ENCODE data around the gene CHRNA4. TPM values are rescaled to one million over a fixed set of nuclear protein-coding genes. Genes with fewer than 3 reads are reported as not detected.
"Not testable (repeated sequence)": the region's sequence is repeated elsewhere in the genome, so short reads cannot be mapped to it uniquely, and the experiment has no call there.

The CHRNA4 gene
- total RNA-seq, 4 donors from 2014 or later: 0.13 TPM; not detected in 3

- 72 to 81% methylated on average over 11 to 12 of the region's 35 CpGs for WGBS, 2 donors
- no peak for DNase-seq (ENCODE audit: low spot score in 2 of 2)
These were observed 54.2 kb downstream of the CHRNA4 start for GRCh38 chr20:63306673-63307537.

GRCh38 chr20:63305933-63306672 is 55.0 kb downstream of the CHRNA4 start:
- intact Hi-C loops (cut with DNase I; ENCODE audit: low total_unique reads); DNase-seq (ENCODE audit: low spot score in 2 of 2); H3K4me3 ChIP-seq (ENCODE audit: low read depth, poor library complexity, severe bottlenecking): not testable (repeated sequence)
- WGBS, 2 donors: 76 to 92% methylated on average over 17 to 24 of the region's 30 CpGs

More at GRCh38 chr20:63306673-63307537, 54.2 kb downstream of the CHRNA4 start:
- no peak overlapping the region for H3K4me3 ChIP-seq (ENCODE audit: low read depth, poor library complexity, severe bottlenecking)
- intact Hi-C loops (cut with DNase I; ENCODE audit: low total_unique reads): no loop called here
- TF ChIP-seq, protein P1, sequence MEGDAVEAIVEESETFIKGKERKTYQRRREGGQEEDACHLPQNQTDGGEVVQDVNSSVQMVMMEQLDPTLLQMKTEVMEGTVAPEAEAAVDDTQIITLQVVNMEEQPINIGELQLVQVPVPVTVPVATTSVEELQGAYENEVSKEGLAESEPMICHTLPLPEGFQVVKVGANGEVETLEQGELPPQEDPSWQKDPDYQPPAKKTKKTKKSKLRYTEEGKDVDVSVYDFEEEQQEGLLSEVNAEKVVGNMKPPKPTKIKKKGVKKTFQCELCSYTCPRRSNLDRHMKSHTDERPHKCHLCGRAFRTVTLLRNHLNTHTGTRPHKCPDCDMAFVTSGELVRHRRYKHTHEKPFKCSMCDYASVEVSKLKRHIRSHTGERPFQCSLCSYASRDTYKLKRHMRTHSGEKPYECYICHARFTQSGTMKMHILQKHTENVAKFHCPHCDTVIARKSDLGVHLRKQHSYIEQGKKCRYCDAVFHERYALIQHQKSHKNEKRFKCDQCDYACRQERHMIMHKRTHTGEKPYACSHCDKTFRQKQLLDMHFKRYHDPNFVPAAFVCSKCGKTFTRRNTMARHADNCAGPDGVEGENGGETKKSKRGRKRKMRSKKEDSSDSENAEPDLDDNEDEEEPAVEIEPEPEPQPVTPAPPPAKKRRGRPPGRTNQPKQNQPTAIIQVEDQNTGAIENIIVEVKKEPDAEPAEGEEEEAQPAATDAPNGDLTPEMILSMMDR (IDR thresholded peaks at IDR 0.05): no peak
- TF ChIP-seq POLR2A (IDR thresholded peaks at IDR 0.05): no peak

DNA sequence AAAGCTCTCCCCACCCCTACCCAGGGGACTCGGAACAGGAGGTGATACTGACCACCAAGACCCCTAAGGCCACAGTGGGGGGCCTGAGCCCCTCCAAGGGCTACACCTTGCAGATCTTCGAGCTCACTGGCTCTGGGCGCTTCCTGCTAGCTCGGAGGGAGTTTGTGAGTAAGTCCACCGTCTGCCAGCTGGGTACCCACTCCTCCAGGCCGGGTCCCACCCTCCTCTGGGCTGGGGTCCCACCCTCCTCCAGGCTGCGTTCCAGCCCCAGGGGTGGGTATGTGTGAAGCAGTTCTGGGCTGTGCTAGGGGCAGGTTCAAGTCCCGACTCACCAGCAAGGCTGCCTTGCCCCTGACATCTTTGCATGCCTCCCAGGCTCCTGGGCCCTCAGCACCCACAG is 55.8 kb downstream of the CHRNA4 start:
- intact Hi-C loops (cut with DNase I; ENCODE audit: low total_unique reads): no loop called here
- TF ChIP-seq POLR2A (IDR thresholded peaks at IDR 0.05): no peak
- TF ChIP-seq, protein P1 (IDR thresholded peaks at IDR 0.05): no peak
- 48 to 62% methylated on average over 7 of the region's 8 CpGs for WGBS, 2 donors
- H3K4me3 ChIP-seq (ENCODE audit: low read depth, poor library complexity, severe bottlenecking): no peak overlapping the region
- no peak for DNase-seq (ENCODE audit: low spot score in 2 of 2)

GRCh38 chr20:63303095-63303666 is 58.0 kb downstream of the CHRNA4 start:
- no peak for TF ChIP-seq POLR2A (IDR thresholded peaks at IDR 0.05)
- no peak overlapping the region for H3K4me3 ChIP-seq (ENCODE audit: low read depth, poor library complexity, severe bottlenecking)
- intact Hi-C loops (cut with DNase I; ENCODE audit: low total_unique reads): no loop called here
- 71 to 74% methylated on average over 5 of the region's 5 CpGs for WGBS, 2 donors
- DNase-seq (ENCODE audit: low spot score in 2 of 2): no peak

GRCh38 chr20:63301671-63302070 is 59.5 kb downstream of the CHRNA4 start:
- TF ChIP-seq POLR2A (IDR thresholded peaks at IDR 0.05): no peak
- TF ChIP-seq, protein P1 (IDR thresholded peaks at IDR 0.05): no peak
- 96 to 98% methylated on average over 1 of the region's 1 CpG for WGBS, 2 donors

GRCh38 chr20:63298731-63299312 is 62.3 kb downstream of the CHRNA4 start:
- no peak overlapping the region for H3K4me3 ChIP-seq (ENCODE audit: low read depth, poor library complexity, severe bottlenecking)
- WGBS, 2 donors: 88% methylated on average over 17 of the region's 17 CpGs
- intact Hi-C loops (cut with DNase I; ENCODE audit: low total_unique reads): no loop called here
- DNase-seq (ENCODE audit: low spot score in 2 of 2): no peak
- no peak for TF ChIP-seq POLR2A (IDR thresholded peaks at IDR 0.05)
- TF ChIP-seq, protein P1 (IDR thresholded peaks at IDR 0.05): no peak

More at GRCh38 chr20:63301671-63302070, 59.5 kb downstream of the CHRNA4 start:
- intact Hi-C loops (cut with DNase I; ENCODE audit: low total_unique reads): no loop called here
- no peak for DNase-seq (ENCODE audit: low spot score in 2 of 2)
- H3K4me3 ChIP-seq (ENCODE audit: low read depth, poor library complexity, severe bottlenecking): no peak overlapping the region
